ENCODE data around the gene TAF12. TPM values are rescaled to one million over a fixed set of nuclear protein-coding genes. Genes with fewer than 3 reads are reported as not detected.

Gene TAF12
- total RNA-seq, 2 experiments from 2014 or later, result 7.0 to 8.0 TPM

DNA sequence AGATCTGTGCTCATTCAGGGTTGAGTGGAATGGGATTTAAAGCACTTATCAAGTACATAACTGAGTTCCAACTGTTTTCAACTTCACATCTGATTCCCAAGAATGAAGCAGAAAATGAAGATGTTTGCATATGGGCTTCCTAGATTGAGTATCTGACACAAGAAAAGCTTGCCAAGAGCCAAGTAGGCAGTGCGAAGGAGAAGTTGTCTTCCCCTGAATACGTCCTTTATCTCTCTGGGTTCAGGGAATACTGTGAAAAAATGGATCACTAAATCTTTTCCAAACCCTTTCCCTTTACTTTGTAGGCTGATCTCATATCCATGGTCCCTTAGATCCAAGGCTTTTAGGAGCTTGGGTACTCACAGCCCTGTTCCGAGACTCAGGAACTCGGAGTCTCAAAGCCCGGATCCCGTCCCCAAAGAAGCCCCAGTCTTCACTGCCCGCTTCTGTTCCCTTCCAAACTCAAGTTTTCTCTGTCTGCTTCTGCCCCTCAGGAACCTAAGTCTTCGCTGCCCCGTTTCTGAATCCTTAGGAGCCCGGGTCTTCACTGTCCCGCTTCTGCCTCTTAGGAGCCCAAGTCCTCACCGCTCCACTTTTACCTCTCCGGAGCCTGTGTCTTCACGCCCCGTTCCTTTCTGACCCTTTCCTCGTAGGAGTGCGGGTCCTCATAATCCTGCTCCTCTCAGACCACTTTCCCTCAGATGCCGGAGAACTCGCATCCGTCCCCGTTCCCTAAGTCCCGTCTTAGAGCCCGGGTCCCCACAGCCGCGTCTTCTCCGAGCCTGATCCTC, 616 bp downstream of the TAF12 start:
- Mint-ChIP-seq H3K4me1 (ENCODE audit: low read depth) (peaks cover 56% of the 10 kb centered on the region), H3K36me3 (ENCODE audit: low read depth) (peaks cover 18% of the 10 kb centered on the region), H3K9me3 (no peaks in the 10 kb centered on the region), H3K27me3 (no peaks in the 10 kb centered on the region), H3K27ac (peak overlapping the region; percentile 97), H3K4me3 (peak overlapping the region; percentile 92)
- DNase-seq, result peak in 2 of 14 experiments; percentile 6 to 8
- peak; percentile 15 for ATAC-seq (ENCODE audit: poor library complexity)
- Histone ChIP-seq H3K4me1 (ENCODE audit: insufficient read depth, low read length) (peaks cover 46% of the 10 kb centered on the region), H3K36me3 (ENCODE audit: insufficient read depth, low read length) (no peaks in the 10 kb centered on the region), H3K27ac (ENCODE audit: low read depth in 1 of 2, low read length in 2 of 2) (peak overlapping the region; percentile 94), H3K4me3 (ENCODE audit: low read length) (peak overlapping the region; percentile 99), H3K9me3 (ENCODE audit: control insufficient read depth in 1 of 2, insufficient read depth in 1 of 2, low read length in 2 of 2) (no peaks in the 10 kb centered on the region), H3K27me3 (ENCODE audit: control insufficient read depth in 1 of 2, insufficient read depth in 2 of 2, low read length in 2 of 2) (no peaks in the 10 kb centered on the region)
- CTCF ChIA-PET, result interaction anchor here (0.9 to 2.8 kb wide), 7 partner anchors 26 to 538 kb away, joined by 3 to 43 read pairs (median 11); partner anchors contain the start of genes GMEB1 and YTHDF2
- POLR2A ChIA-PET, result interaction anchor here (0.6 to 5.7 kb wide), 31 partner anchors 19 to 1752 kb away, joined by 3 to 198 read pairs (median 5); partner anchors contain the start of genes EPB41, GMEB1, GPN2 and MED18
- TF ChIP-seq, protein P1, sequence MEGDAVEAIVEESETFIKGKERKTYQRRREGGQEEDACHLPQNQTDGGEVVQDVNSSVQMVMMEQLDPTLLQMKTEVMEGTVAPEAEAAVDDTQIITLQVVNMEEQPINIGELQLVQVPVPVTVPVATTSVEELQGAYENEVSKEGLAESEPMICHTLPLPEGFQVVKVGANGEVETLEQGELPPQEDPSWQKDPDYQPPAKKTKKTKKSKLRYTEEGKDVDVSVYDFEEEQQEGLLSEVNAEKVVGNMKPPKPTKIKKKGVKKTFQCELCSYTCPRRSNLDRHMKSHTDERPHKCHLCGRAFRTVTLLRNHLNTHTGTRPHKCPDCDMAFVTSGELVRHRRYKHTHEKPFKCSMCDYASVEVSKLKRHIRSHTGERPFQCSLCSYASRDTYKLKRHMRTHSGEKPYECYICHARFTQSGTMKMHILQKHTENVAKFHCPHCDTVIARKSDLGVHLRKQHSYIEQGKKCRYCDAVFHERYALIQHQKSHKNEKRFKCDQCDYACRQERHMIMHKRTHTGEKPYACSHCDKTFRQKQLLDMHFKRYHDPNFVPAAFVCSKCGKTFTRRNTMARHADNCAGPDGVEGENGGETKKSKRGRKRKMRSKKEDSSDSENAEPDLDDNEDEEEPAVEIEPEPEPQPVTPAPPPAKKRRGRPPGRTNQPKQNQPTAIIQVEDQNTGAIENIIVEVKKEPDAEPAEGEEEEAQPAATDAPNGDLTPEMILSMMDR (IDR thresholded peaks at IDR 0.05), result no peak
- intact Hi-C loops (cut with DNase I, micrococcal nuclease), result loop anchor here (2.0 to 10.0 kb wide), 7 partner anchors 53 to 553 kb away; partner anchors contain the start of genes SRSF4 (in 2 of the 2), EYA3 (in 1 of the 2) and RCC1 (in 1 of the 2)

DNA sequence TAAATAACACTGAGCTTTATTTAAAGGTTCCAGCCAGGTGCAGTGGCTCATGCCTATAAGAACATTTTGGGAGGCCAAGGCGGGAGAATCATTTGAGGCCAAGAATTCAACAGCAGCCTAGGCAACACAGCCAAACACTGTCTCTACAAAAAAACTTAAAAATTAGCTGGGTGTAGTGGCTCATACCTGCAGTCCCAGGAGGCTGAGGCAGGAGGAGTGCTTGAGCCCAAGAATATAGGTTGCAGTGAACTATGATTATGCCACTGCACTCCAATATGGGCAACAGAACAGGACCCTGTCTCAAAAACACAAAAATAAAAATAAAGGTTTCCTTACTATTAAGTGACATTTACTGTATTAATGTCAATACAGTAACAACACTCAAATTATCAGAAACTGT, 2.1 kb downstream of the TAF12 start:
- CTCF ChIA-PET, result interaction anchor here (0.9 to 2.0 kb wide), 4 partner anchors 60 to 236 kb away, joined by 3 to 11 read pairs (median 6); partner anchors contain the start of gene YTHDF2
- Histone ChIP-seq H3K36me3 (ENCODE audit: insufficient read depth, low read length) (peaks cover 5% of the 10 kb centered on the region), H3K4me3 (ENCODE audit: low read length) (no peak overlapping the region), H3K9me3 (ENCODE audit: control insufficient read depth in 1 of 2, insufficient read depth in 1 of 2, low read length in 2 of 2) (no peaks in the 10 kb centered on the region), H3K4me1 (ENCODE audit: insufficient read depth, low read length) (peaks cover 44% of the 10 kb centered on the region), H3K27ac (ENCODE audit: low read depth in 1 of 2, low read length in 2 of 2) (no peak overlapping the region), H3K27me3 (ENCODE audit: control insufficient read depth in 1 of 2, insufficient read depth in 2 of 2, low read length in 2 of 2) (no peaks in the 10 kb centered on the region)
- Mint-ChIP-seq H3K27ac (peak overlapping the region; percentile 97), H3K4me1 (ENCODE audit: low read depth) (peaks cover 58% of the 10 kb centered on the region), H3K36me3 (ENCODE audit: low read depth) (peaks cover 18% of the 10 kb centered on the region), H3K27me3 (no peaks in the 10 kb centered on the region), H3K4me3 (peak overlapping the region; percentile 92), H3K9me3 (no peaks in the 10 kb centered on the region)
- POLR2A ChIA-PET, result interaction anchor here (0.7 to 5.7 kb wide), 4 partner anchors 29 to 651 kb away, joined by 3 to 198 read pairs (median 140); partner anchors contain the start of genes GMEB1 and YTHDF2
- TF ChIP-seq, protein P1 (IDR thresholded peaks at IDR 0.05), result peak; percentile 39
- intact Hi-C loops (cut with DNase I, micrococcal nuclease), result loop anchor here (1.0 to 10.0 kb wide), 7 partner anchors 54 to 396 kb away; partner anchors contain the start of gene RCC1 (in 1 of the 2)
- ATAC-seq (ENCODE audit: poor library complexity) (peak; percentile 15), DNase-seq (peak in 11 of 14 experiments; percentile 15 to 69 (median 30))

DNA sequence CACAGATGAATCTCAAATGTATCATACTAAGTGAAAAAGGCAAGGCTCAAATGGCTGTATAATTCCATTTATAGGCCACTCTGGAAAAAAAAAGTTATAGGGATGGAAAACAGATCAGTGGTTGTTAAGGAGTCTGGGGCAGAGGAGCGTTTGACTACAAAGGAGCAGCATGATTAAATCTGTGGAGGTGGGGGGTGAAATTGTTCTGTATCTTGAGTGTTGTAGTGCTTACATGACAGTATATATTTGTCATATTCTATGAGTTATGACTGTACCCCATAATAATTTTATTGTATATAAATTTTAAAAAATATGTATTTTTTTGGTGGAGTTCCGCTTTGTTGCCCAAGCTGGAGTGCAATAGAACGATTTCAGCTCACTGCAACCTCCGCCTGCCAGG, 10.3 kb downstream of the TAF12 start:
- DNase-seq (no peak), ATAC-seq (ENCODE audit: poor library complexity) (no peak)
- Mint-ChIP-seq H3K27me3 (no peaks in the 10 kb centered on the region), H3K27ac (no peak overlapping the region), H3K36me3 (ENCODE audit: low read depth) (no peaks in the 10 kb centered on the region), H3K4me3 (no peak overlapping the region), H3K4me1 (ENCODE audit: low read depth) (peaks cover 4% of the 10 kb centered on the region), H3K9me3 (no peaks in the 10 kb centered on the region)
- TF ChIP-seq, protein P1 (IDR thresholded peaks at IDR 0.05), result no peak
- Histone ChIP-seq H3K27ac (ENCODE audit: low read depth in 1 of 2, low read length in 2 of 2) (no peak overlapping the region), H3K36me3 (ENCODE audit: insufficient read depth, low read length) (peaks cover 5% of the 10 kb centered on the region), H3K9me3 (ENCODE audit: control insufficient read depth in 1 of 2, insufficient read depth in 1 of 2, low read length in 2 of 2) (no peaks in the 10 kb centered on the region), H3K4me3 (ENCODE audit: low read length) (no peak overlapping the region), H3K27me3 (ENCODE audit: control insufficient read depth in 1 of 2, insufficient read depth in 2 of 2, low read length in 2 of 2) (no peaks in the 10 kb centered on the region), H3K4me1 (ENCODE audit: insufficient read depth, low read length) (no peaks in the 10 kb centered on the region)
- intact Hi-C loops (cut with DNase I, micrococcal nuclease), result no loop called here
- POLR2A ChIA-PET, result no interaction called here
- CTCF ChIA-PET, result no interaction called here
